A673 (cell line): ENCODE results near the gene CDC42BPG. TPM values are rescaled to one million over a fixed set of nuclear protein-coding genes. Genes with fewer than 3 reads are reported as not detected.

Experiments used
- BruUV-seq: library from RNA; stranded (reverse); fragments of 400-500 nt; replicated peaks from 2 replicates; lab custom pipeline; 2021; lab: Mats Ljungman, UMichigan
- CTCF ChIA-PET: fragments of 300-600 bp; sonication (Branson Sonifier 250); formaldehyde crosslinking; loops from one replicate; lab custom pipeline; 2022; ENCODE audit warnings: antibody characterized with exemption; lab: Charles Lee
- POLR2A ChIA-PET: fragments of 300-600 bp; sonication (Branson Sonifier 250); formaldehyde crosslinking; loops from one replicate; lab custom pipeline; 2022; ENCODE audit warnings: antibody characterized with exemption; ENCODE audit not compliant: low non-redundant PET; lab: Charles Lee
- DNase-seq: peaks from one replicate; pipeline ENCODE4 v3.0.0-alpha.2; 2015; ENCODE audit warnings: low spot score
- H3K27ac ChIP-seq: fragments of 200-600 bp; sonication (generic); 2 replicates; pipeline ENCODE4 v1.5.1; 2016; ENCODE audit warnings: mixed run types, low read depth, mild to moderate bottlenecking, mixed read lengths, antibody characterized with exemption, low read length; ENCODE audit not compliant: poor library complexity, severe bottlenecking
- H3K27me3 ChIP-seq: fragments of 200-600 bp; sonication (generic); replicated peaks from 2 replicates; pipeline ENCODE4 v1.6.1; 2017; ENCODE audit warnings: mixed run types, low read depth, mild to moderate bottlenecking, mixed read lengths, antibody characterized with exemption, low read length; ENCODE audit not compliant: insufficient read depth, poor library complexity
- H3K36me3 ChIP-seq: fragments of 200-600 bp; sonication (generic); 2 replicates; pipeline ENCODE4 v1.6.1; 2016; ENCODE audit warnings: mixed run types, mild to moderate bottlenecking, mixed read lengths, antibody characterized with exemption, low read length; ENCODE audit not compliant: insufficient read depth, poor library complexity, severe bottlenecking
- H3K4me1 ChIP-seq: fragments of 200-600 bp; sonication (generic); 2 replicates; pipeline ENCODE4 v1.6.1; 2017; ENCODE audit warnings: mixed run types, mild to moderate bottlenecking, mixed read lengths, antibody characterized with exemption, low read length; ENCODE audit not compliant: insufficient read depth, poor library complexity, severe bottlenecking
- H3K4me3 ChIP-seq: fragments of 200-600 bp; sonication (generic); 2 replicates; pipeline ENCODE4 v1.5.1; 2016; ENCODE audit warnings: low read depth, mixed run types, mild to moderate bottlenecking, mixed read lengths, low read length; ENCODE audit not compliant: poor library complexity, severe bottlenecking
- H3K9me3 ChIP-seq: fragments of 200-600 bp; sonication (generic); 2 replicates; pipeline ENCODE4 v1.6.1; 2016; ENCODE audit warnings: mixed run types, low read depth, mild to moderate bottlenecking, mixed read lengths, antibody characterized with exemption, low read length; ENCODE audit not compliant: poor library complexity, severe bottlenecking
- EZH2 ChIP-seq: fragments of 200-600 bp; sonication (generic); IDR thresholded peaks from 2 replicates; pipeline ENCODE4 v1.6.1; 2017; ENCODE audit warnings: borderline replicate concordance, low read depth, mild to moderate bottlenecking, mixed read lengths, antibody characterized with exemption, low read length; ENCODE audit not compliant: poor library complexity, severe bottlenecking
- intact Hi-C: fragments of 100-400 bp; cut with micrococcal nuclease; formaldehyde crosslinking; loops from one replicate; pipeline ENCODE4 v1.10.0; 2022; ENCODE audit not compliant: unreplicated experiment
- total RNA-seq: library from RNA; stranded (reverse); gene quantifications from 2 replicates; pipeline ENCODE4 v1.2.3, GENCODE V29; 2021
- TF ChIP-seq, protein P1 (sequence below): fragments of 300-800, 200-600 bp; sonication (generic); conservative IDR thresholded peaks from 2 replicates; pipeline ENCODE4 v1.5.1; 2017; ENCODE audit warnings: low read depth, mild to moderate bottlenecking, antibody characterized with exemption, low read length, moderate library complexity, mixed read lengths

Gene CDC42BPG
- total RNA-seq, 1 experiment from 2014 or later: 4.6 TPM

DNA sequence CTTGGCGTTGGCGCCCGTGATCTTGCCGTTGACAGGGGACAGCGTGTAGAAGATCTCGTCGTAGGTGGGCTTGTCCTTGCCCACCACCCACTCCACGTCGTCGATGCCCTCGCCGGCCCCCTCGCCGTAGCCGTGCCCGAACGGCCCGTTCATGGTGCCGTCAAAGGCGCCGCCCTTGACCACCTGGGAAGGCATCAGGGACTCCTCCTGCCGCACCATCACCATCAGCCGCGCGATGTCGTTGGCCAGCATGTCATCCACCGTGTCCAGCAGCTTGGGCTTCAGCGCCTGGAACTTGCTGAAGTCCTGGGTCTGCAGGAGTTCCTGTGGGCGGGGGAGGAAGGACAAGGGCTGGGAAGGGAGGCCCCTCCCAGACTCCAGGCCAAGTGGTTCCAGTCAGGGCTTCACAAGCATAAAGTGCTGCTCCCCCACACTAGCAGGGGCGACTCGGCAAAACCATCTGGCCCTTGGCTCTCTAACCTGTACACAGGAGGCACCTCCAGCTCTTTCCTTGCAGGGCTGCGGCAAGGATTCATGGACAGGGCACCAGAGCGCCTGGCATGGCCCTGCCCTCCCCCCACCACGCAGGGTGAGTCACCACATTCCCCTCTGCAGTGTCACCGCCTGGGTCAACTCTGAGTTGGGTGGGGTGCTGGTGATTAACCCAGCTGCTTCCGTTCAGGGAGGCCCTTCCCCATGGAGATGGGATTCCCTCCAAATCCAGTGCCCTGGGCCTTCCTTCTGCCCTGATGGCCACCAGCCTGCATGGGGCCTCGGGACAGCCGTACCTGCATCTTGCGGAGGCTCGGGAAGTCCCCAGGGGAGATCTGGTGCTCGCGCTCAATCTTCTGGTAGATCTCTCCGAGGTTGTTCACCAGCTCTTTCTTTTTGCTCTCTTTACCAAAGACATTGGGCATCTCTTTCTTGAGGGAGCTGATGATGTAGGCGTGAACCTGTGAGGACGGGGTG lies 10.4 kb upstream of the CDC42BPG start:
- H3K9me3 ChIP-seq: no peaks in the 10 kb centered on the region
- no peak for TF ChIP-seq EZH2
- TF ChIP-seq, protein P1, sequence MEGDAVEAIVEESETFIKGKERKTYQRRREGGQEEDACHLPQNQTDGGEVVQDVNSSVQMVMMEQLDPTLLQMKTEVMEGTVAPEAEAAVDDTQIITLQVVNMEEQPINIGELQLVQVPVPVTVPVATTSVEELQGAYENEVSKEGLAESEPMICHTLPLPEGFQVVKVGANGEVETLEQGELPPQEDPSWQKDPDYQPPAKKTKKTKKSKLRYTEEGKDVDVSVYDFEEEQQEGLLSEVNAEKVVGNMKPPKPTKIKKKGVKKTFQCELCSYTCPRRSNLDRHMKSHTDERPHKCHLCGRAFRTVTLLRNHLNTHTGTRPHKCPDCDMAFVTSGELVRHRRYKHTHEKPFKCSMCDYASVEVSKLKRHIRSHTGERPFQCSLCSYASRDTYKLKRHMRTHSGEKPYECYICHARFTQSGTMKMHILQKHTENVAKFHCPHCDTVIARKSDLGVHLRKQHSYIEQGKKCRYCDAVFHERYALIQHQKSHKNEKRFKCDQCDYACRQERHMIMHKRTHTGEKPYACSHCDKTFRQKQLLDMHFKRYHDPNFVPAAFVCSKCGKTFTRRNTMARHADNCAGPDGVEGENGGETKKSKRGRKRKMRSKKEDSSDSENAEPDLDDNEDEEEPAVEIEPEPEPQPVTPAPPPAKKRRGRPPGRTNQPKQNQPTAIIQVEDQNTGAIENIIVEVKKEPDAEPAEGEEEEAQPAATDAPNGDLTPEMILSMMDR: no peak
- ChIA-PET POLR2A (no interaction called here), CTCF (interaction anchor here (1.1 kb wide), 1 partner anchor 11 kb away, joined by 3 read pairs; the partner anchor contains the start of gene CDC42BPG)
- DNase-seq: peak; percentile 87
- H3K4me3 ChIP-seq: no peak overlapping the region
- intact Hi-C loops: no loop called here
- no TSS peak for BruUV-seq
- H3K36me3 ChIP-seq: no peaks in the 10 kb centered on the region
- H3K27ac ChIP-seq: peak overlapping the region; percentile 50
- no peaks in the 10 kb centered on the region for H3K27me3 ChIP-seq
- peaks cover 16% of the 10 kb centered on the region for H3K4me1 ChIP-seq

DNA sequence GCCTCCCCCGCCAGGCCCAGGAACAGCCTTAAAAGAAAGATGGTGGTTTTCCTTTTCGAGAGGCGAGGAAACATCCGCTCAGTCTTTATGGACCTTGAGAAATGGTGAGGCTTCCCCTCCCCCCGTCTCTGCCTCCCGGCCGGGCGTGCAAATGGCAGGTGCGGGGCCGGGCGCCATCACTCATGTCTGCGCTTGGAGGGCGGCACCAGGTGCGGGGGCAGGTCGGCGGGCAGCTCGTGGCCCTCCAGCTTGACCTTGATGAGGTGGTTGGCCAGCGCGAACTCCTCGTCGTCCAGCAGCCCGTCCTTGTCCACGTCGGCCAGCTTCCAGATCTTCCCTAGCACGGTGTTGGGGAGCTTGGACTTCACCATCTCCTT lies 9.7 kb upstream of the CDC42BPG start:
- CTCF ChIA-PET: no interaction called here

DNA sequence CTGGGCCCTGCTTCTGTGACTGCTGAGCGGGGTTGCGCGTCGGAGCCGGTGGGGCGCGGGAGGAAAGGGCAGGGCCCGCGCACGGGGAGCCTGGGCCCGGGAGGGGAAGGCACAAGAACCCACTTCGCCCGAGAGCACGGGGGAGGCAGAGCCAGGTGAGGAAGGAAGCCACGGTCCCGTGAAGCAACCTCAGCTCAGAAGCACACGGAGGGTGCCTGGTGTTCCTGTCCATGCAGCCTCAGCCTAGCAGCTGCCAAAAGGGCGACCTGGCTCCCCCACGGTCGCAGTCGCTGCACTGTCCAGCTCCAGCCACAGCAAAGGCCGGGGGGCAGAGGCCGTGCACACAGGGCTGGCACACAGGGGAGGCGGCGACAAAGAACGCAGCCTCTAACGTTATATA lies 9.3 kb upstream of the CDC42BPG start:
- Histone ChIP-seq H3K27me3 (no peaks in the 10 kb centered on the region), H3K36me3 (no peaks in the 10 kb centered on the region), H3K4me1 (peaks cover 16% of the 10 kb centered on the region), H3K4me3 (no peak overlapping the region), H3K27ac (no peak overlapping the region), H3K9me3 (no peaks in the 10 kb centered on the region)
- no TSS peak for BruUV-seq
- no peak for TF ChIP-seq EZH2
- TF ChIP-seq, protein P1: no peak
- intact Hi-C loops: no loop called here
- POLR2A ChIA-PET: no interaction called here
- CTCF ChIA-PET: no interaction called here
- no peak for DNase-seq

More for the DNA sequence above, 9.7 kb upstream of the CDC42BPG start:
- intact Hi-C loops: no loop called here
- H3K27me3 ChIP-seq: no peaks in the 10 kb centered on the region
- TF ChIP-seq, protein P1: no peak
- TF ChIP-seq EZH2: no peak
- POLR2A ChIA-PET: no interaction called here
- H3K4me1 ChIP-seq: peaks cover 16% of the 10 kb centered on the region
- no peak for DNase-seq
- BruUV-seq: no TSS peak
- H3K9me3 ChIP-seq: no peaks in the 10 kb centered on the region
- no peak overlapping the region for H3K27ac ChIP-seq
- no peak overlapping the region for H3K4me3 ChIP-seq
- no peaks in the 10 kb centered on the region for H3K36me3 ChIP-seq
